SU-DHL-6 (cell line): Measurements from ENCODE around the gene JMJD7.

Experiments used
- EZH2phosphoT487 ChIP-seq: fragments of 200-600 bp; sonication (generic), shearing (Covaris generic); conservative IDR thresholded peaks from 2 replicates; pipeline ENCODE4 v1.6.1; 2018; ENCODE audit warnings: mild to moderate bottlenecking, antibody characterized with exemption, low read length, moderate library complexity, mixed read lengths
- TF ChIP-seq, protein P1 (sequence below): fragments of 200-600 bp; sonication (generic); IDR thresholded peaks from one replicate; pipeline ENCODE4 v1.5.1; 2017; ENCODE audit warnings: antibody characterized with exemption, mild to moderate bottlenecking, low read length, moderate library complexity; ENCODE audit not compliant: insufficient read depth, poor library complexity, severe bottlenecking

DNA sequence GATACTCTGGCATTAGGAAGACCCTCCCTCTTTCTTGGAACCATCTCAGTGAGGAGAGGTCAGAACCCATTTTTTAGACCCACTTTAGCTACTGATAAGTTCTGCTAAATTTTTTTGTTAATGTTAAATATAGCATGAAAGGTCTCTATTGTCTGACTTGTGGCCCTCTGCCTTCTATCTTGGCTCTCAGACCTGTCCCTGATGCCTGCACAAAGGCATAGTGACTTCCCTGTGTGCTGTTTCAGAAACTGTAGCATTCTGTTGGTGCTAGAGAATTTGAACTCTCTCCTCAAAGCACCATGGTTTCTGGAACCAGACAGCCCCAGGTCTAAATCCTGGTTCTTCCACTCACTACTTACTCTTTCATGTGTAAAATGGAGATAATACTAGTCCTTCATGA, 38.2 kb upstream of the JMJD7 start:
- TF ChIP-seq, protein P1, sequence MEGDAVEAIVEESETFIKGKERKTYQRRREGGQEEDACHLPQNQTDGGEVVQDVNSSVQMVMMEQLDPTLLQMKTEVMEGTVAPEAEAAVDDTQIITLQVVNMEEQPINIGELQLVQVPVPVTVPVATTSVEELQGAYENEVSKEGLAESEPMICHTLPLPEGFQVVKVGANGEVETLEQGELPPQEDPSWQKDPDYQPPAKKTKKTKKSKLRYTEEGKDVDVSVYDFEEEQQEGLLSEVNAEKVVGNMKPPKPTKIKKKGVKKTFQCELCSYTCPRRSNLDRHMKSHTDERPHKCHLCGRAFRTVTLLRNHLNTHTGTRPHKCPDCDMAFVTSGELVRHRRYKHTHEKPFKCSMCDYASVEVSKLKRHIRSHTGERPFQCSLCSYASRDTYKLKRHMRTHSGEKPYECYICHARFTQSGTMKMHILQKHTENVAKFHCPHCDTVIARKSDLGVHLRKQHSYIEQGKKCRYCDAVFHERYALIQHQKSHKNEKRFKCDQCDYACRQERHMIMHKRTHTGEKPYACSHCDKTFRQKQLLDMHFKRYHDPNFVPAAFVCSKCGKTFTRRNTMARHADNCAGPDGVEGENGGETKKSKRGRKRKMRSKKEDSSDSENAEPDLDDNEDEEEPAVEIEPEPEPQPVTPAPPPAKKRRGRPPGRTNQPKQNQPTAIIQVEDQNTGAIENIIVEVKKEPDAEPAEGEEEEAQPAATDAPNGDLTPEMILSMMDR: no peak
- TF ChIP-seq EZH2phosphoT487: no peak
